ENCODE data around the gene RSPH6A.

DNA sequence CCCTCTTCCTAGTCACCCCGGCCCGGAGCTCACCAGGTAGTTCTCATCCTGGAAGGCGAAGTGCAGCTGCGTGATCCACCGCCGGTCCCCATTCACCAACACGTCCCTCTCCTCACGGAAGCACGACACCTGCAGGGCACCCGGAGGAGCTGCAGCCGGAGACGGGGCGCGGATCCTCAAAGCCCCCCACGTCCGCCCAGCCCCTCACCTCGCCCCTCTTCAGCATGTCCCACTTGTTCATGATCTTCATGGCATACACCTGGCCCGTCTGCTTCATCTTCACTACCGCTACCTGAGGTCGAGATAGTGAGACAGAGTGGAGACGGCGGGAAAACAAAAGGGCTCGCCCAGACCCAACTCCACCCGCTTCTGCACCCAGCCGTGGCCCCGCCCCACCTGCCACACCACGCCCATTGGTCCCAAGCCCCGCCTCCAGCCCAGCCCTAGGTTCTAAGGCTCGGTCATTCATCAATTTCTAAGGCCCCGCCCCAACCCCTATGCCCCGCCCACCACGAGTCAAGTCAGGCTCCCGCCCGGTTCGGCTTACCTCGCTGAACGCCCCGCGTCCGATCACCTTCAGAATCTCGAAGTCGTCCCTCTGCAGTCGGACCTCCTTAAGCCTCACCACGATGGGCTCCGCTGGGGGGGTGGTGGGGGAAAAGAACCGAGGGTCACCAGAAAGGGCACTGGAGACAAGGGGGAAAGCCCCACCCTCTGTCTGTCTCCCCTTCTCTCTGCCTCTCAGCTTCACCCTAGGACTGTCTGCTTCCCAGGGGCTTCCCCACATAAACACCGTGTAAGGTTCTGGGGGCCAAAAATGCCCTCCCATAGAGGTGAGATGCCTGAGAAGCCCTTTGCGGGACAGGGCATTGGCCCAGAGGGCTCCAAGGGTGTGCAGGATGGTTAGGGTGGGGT is 35.6 kb downstream of the RSPH6A start:
- TF ChIP-seq, protein P1, sequence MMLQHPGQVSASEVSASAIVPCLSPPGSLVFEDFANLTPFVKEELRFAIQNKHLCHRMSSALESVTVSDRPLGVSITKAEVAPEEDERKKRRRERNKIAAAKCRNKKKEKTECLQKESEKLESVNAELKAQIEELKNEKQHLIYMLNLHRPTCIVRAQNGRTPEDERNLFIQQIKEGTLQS (CRISPR knock-in tag; conservative IDR thresholded peaks at IDR 0.05), result no peak
- TF ChIP-seq, protein P2, sequence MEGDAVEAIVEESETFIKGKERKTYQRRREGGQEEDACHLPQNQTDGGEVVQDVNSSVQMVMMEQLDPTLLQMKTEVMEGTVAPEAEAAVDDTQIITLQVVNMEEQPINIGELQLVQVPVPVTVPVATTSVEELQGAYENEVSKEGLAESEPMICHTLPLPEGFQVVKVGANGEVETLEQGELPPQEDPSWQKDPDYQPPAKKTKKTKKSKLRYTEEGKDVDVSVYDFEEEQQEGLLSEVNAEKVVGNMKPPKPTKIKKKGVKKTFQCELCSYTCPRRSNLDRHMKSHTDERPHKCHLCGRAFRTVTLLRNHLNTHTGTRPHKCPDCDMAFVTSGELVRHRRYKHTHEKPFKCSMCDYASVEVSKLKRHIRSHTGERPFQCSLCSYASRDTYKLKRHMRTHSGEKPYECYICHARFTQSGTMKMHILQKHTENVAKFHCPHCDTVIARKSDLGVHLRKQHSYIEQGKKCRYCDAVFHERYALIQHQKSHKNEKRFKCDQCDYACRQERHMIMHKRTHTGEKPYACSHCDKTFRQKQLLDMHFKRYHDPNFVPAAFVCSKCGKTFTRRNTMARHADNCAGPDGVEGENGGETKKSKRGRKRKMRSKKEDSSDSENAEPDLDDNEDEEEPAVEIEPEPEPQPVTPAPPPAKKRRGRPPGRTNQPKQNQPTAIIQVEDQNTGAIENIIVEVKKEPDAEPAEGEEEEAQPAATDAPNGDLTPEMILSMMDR (IDR thresholded peaks at IDR 0.05), result peak; percentile 72; the same call in 1 of the 2 replicates

Data from WTC11 (cell line).